Neutrophil (primary cell): Measurements from ENCODE around the gene AHRR.
"Not testable (repeated sequence)": the region's sequence is repeated elsewhere in the genome, so short reads cannot be mapped to it uniquely, and the experiment has no call there.

Source experiments
- H3K27ac ChIP-seq: fragments of 200-600 bp; sonication (generic); 2 replicates; pipeline ENCODE4 v1.5.1; 2016; ENCODE audit warnings: mild to moderate bottlenecking, moderate library complexity
- H3K27me3 ChIP-seq: fragments of 200-600 bp; sonication (generic); 2 replicates; pipeline ENCODE4 v1.6.0; 2016; ENCODE audit warnings: mild to moderate bottlenecking
- H3K36me3 ChIP-seq: fragments of 200-600 bp; sonication (generic); 2 replicates; pipeline ENCODE4 v1.5.1; 2017
- H3K4me1 ChIP-seq, 2 experiments: fragments of 200-600 bp in 1 of 2; sonication (generic) in 1 of 2; 1 replicate in 1 of 2; 2 replicates in 1 of 2; pipeline versions ENCODE4 v1.5.1 to v1.6.1; 2013 to 2016; ENCODE audit warnings: low read depth in 1 of 2, low read length in 1 of 2, mild to moderate bottlenecking in 1 of 2, moderate library complexity in 1 of 2; ENCODE audit not compliant: control insufficient read depth in 1 of 2, insufficient read depth in 1 of 2
- H3K4me3 ChIP-seq, 2 experiments: fragments of 200-600 bp in 1 of 2; sonication (generic) in 1 of 2; 1 replicate in 1 of 2; 2 replicates in 1 of 2; pipeline ENCODE4 v1.5.1; 2013 to 2016; ENCODE audit warnings: low read depth in 1 of 2, low read length in 1 of 2, mild to moderate bottlenecking in 1 of 2, moderate library complexity in 1 of 2
- H3K9me3 ChIP-seq: fragments of 200-600 bp; sonication (generic); 2 replicates; pipeline ENCODE4 v1.5.1; 2016
- CTCF ChIP-seq: fragments of 200-600 bp; sonication (generic); IDR thresholded peaks from 2 replicates; pipeline ENCODE4 v1.5.1; 2016; ENCODE audit warnings: antibody characterized with exemption

The AHRR gene

GRCh38 chr5:368183-369084 lies 46.9 kb downstream of the AHRR start:
- TF ChIP-seq CTCF = no peak
- H3K4me1 ChIP-seq = peaks cover 15 to 16% of the 10 kb centered on the region in 2 experiments
- H3K27me3 ChIP-seq = peaks cover 85% of the 10 kb centered on the region
- H3K36me3 ChIP-seq = no peaks in the 10 kb centered on the region
- H3K9me3 ChIP-seq = no peaks in the 10 kb centered on the region
- H3K4me3 ChIP-seq = peak overlapping the region; percentile 6 to 35
- H3K27ac ChIP-seq = peak overlapping the region; percentile 51

- Histone ChIP-seq H3K36me3 (no peaks in the 10 kb centered on the region), H3K27me3 (peaks cover 85% of the 10 kb centered on the region), H3K9me3 (no peaks in the 10 kb centered on the region), H3K27ac (peak overlapping the region; percentile 51), H3K4me1 (peaks cover 15 to 16% of the 10 kb centered on the region in 2 experiments), H3K4me3 (peak overlapping the region in 1 of 2 experiments; percentile 35)
- no peak for TF ChIP-seq CTCF
These were observed 47.8 kb downstream of the AHRR start for GRCh38 chr5:369151-369868.

- not testable (repeated sequence) for H3K36me3 ChIP-seq, H3K4me3 ChIP-seq, H3K27ac ChIP-seq, H3K9me3 ChIP-seq
- peaks cover 87% of the 10 kb centered on the region for H3K27me3 ChIP-seq
- peaks cover 15 to 16% of the 10 kb centered on the region in 2 experiments for H3K4me1 ChIP-seq
These were observed 48.3 kb downstream of the AHRR start for GRCh38 chr5:369869-370236.

GRCh38 chr5:370311-370958 lies 48.9 kb downstream of the AHRR start:
- Histone ChIP-seq H3K9me3 (no peaks in the 10 kb centered on the region), H3K4me1 (peaks cover 15 to 16% of the 10 kb centered on the region in 2 experiments), H3K27ac (no peak overlapping the region), H3K36me3 (no peaks in the 10 kb centered on the region), H3K4me3 (no peak overlapping the region), H3K27me3 (peaks cover 88% of the 10 kb centered on the region)
- TF ChIP-seq CTCF = no peak

- Histone ChIP-seq H3K27ac (no peak overlapping the region), H3K4me3 (no peak overlapping the region), H3K36me3 (no peaks in the 10 kb centered on the region), H3K9me3 (no peaks in the 10 kb centered on the region), H3K4me1 (peaks cover 15 to 16% of the 10 kb centered on the region in 2 experiments), H3K27me3 (peaks cover 91% of the 10 kb centered on the region)
- no peak for TF ChIP-seq CTCF
These were observed 49.7 kb downstream of the AHRR start for GRCh38 chr5:370959-371810.
